Spleen (tissue), 11 donors: Measurements from ENCODE around the gene POLE4. TPM values are rescaled to one million over a fixed set of nuclear protein-coding genes. Genes with fewer than 3 reads are reported as not detected.

Source experiments
- DNase-seq: peaks from one replicate; pipeline ENCODE4 v3.0.0-alpha.2; 2020
- H3K27ac ChIP-seq, 8 donors: fragments of 200-600 bp; sonication (generic) in 7 of 8; 1 replicate in 4 of 8; 2 replicates in 4 of 8; pipeline versions ENCODE4 v1.5.0 to v1.8.0; 2016 to 2021; ENCODE audit warnings: inconsistent platforms in 4 of 8, mild to moderate bottlenecking in 4 of 8, moderate library complexity in 1 of 8
- H3K27me3 ChIP-seq, 7 donors: fragments of 200-600 bp; sonication (generic) in 6 of 7; replicated peaks in 1 of 7; 1 replicate in 4 of 7; 2 replicates in 3 of 7; pipeline versions ENCODE4 v1.5.0 to v1.8.0; 2016 to 2021; ENCODE audit warnings: inconsistent platforms in 3 of 7, mild to moderate bottlenecking in 1 of 7
- H3K36me3 ChIP-seq, 6 donors: fragments of 200-600 bp; sonication (generic) in 5 of 6; 1 replicate in 4 of 6; 2 replicates in 2 of 6; pipeline versions ENCODE4 v1.5.0 to v1.8.0; 2016 to 2021; ENCODE audit warnings: inconsistent platforms in 2 of 6
- H3K4me1 ChIP-seq, 6 donors: fragments of 200-600 bp; sonication (generic) in 5 of 6; 1 replicate in 3 of 6; 2 replicates in 3 of 6; pipeline versions ENCODE4 v1.5.0 to v1.8.0; 2016 to 2021; ENCODE audit warnings: inconsistent platforms in 3 of 6
- H3K4me3 ChIP-seq, 8 donors: fragments of 200-600 bp; sonication (generic) in 7 of 8; 1 replicate in 4 of 8; 2 replicates in 4 of 8; pipeline versions ENCODE4 v1.5.0 to v1.8.0; 2016 to 2021; ENCODE audit warnings: inconsistent platforms in 4 of 8, mild to moderate bottlenecking in 4 of 8, moderate library complexity in 2 of 8
- H3K9me3 ChIP-seq, 8 donors: fragments of 200-600 bp; sonication (generic) in 7 of 8; 1 replicate in 4 of 8; 2 replicates in 4 of 8; pipeline versions ENCODE4 v1.5.0 to v1.8.0; 2016 to 2021; ENCODE audit warnings: inconsistent platforms in 4 of 8
- POLR2A ChIP-seq, 3 donors: fragments of 450-650 bp; IDR thresholded peaks; one replicate each; pipeline ENCODE4 v1.5.1; 2017; ENCODE audit warnings: antibody characterized with exemption in 3 of 3, mild to moderate bottlenecking in 1 of 3
- POLR2AphosphoS5 ChIP-seq, 3 donors: sonication (generic); formaldehyde crosslinking; IDR thresholded peaks; one replicate each; pipeline ENCODE4 v1.5.1; 2017; ENCODE audit warnings: antibody characterized with exemption in 3 of 3
- WGBS, 5 donors: extraction: QIAGEN DNeasy Blood & Tissue Kit in 3 of 5; methylation state at CpG; one replicate each; pipeline versions ENCODE4 v1.1.5 to v1.1.7; 2013 to 2018; 5-methylcytosine and 5-hydroxymethylcytosine counted together
- intact Hi-C: fragments of 100-400 bp; cut with DNase I; formaldehyde crosslinking; loops from one replicate; pipeline ENCODE4 v1.15.0; 2023; ENCODE audit warnings: low total_unique reads
- polyA plus RNA-seq, 3 donors: library from polyadenylated mRNA; stranded (reverse); fragments of 200-250 nt; gene quantifications; one replicate each; pipeline ENCODE4 v1.2.1, GENCODE V29; 2013
- total RNA-seq, 7 donors: library from RNA; depleted of rRNA in 3 of 7; stranded (reverse); fragments of >200 nt in 3 of 7; fragmentation: NEBNext Ultra II Directional in 4 of 7; extraction: Animal tissue kit (Norgen Biotek cat#: 25700) in 4 of 7; gene quantifications; one replicate each; pipeline versions ENCODE4 v1.1.0 to v1.2.1, GENCODE V29; 2016 to 2021
- TF ChIP-seq, protein P1 (sequence below), 11 experiments: fragments of 200-600 bp in 7 of 11; fragments of 450-650 bp in 4 of 11; sonication (generic) in 4 of 11; IDR thresholded peaks in 8 of 11; conservative IDR thresholded peaks in 3 of 11; 1 replicate in 7 of 11; 2 replicates in 4 of 11; pipeline versions ENCODE4 v1.4.0 to v1.8.0; 2016 to 2021; ENCODE audit warnings: antibody characterized with exemption in 11 of 11, inconsistent platforms in 4 of 11, mild to moderate bottlenecking in 1 of 11
- donor health status: healthy with polysubstance abuse.
- donor health status: DM: no; HTN: no; CAD: no; lungs with moderate emphysema.
- donor health status: DM: no; HTN: no; CAD: no.
- donor health status: Bipolar disorder and iron deficiency.
- donor health status: healthy.
- donor health status: DM: no; HTN: no; CAD: no.
- donor health status: DM: yes; HTN: yes; CAD: no.

Gene POLE4
- total and polyA plus RNA-seq, 10 donors: 22.8 to 96.9 (median 46.4) TPM

GRCh38 chr2:74954500-74954874, 4.0 kb upstream of the POLE4 start:
- WGBS, 5 donors: 80 to 94% (median 88%) methylated on average over 4 of the region's 4 CpGs
- DNase-seq: no peak
- no peak overlapping the region for H3K27ac ChIP-seq
- TF ChIP-seq POLR2A (IDR thresholded peaks at IDR 0.05) (no peak), POLR2AphosphoS5 (IDR thresholded peaks at IDR 0.05) (no peak)
- TF ChIP-seq, protein P1, sequence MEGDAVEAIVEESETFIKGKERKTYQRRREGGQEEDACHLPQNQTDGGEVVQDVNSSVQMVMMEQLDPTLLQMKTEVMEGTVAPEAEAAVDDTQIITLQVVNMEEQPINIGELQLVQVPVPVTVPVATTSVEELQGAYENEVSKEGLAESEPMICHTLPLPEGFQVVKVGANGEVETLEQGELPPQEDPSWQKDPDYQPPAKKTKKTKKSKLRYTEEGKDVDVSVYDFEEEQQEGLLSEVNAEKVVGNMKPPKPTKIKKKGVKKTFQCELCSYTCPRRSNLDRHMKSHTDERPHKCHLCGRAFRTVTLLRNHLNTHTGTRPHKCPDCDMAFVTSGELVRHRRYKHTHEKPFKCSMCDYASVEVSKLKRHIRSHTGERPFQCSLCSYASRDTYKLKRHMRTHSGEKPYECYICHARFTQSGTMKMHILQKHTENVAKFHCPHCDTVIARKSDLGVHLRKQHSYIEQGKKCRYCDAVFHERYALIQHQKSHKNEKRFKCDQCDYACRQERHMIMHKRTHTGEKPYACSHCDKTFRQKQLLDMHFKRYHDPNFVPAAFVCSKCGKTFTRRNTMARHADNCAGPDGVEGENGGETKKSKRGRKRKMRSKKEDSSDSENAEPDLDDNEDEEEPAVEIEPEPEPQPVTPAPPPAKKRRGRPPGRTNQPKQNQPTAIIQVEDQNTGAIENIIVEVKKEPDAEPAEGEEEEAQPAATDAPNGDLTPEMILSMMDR (IDR thresholded peaks at IDR 0.05 in 8 of 11, conservative IDR thresholded peaks at IDR 0.05 in 3 of 11): no peak
- no peak overlapping the region for H3K4me3 ChIP-seq
- peaks cover 0 to 54% (median 20%) of the 10 kb centered on the region in 8 donors for H3K9me3 ChIP-seq
- peaks cover 0 to 7% (median 0%) of the 10 kb centered on the region in 6 donors for H3K36me3 ChIP-seq
- no peaks in the 10 kb centered on the region for H3K27me3 ChIP-seq
- H3K4me1 ChIP-seq: peaks cover 5 to 20% (median 16%) of the 10 kb centered on the region in 6 donors
- intact Hi-C loops: no loop called here

DNA sequence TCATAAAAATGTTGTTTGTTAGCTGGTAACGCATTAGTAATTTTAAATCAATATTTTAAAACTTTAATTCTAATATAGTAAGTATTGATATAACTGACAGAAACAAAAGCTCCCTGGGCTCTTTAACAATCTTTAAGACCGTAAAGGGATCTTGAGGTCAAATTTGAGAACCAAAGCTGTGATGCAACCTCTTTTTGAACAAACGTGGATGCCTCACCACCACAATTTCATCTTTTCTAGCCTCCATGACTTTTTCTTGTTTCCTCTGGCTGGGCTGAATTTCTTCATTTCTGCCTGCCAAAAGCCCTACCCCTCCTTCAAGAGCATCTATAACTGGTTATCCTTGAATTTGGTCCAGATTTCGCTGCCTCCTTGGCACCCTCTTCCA, 563 bp upstream of the POLE4 start:
- DNase-seq: no peak
- WGBS, 5 donors: 48 to 59% (median 51%) methylated on average over 4 of the region's 4 CpGs

GRCh38 chr2:74959106-74959751, 786 bp downstream of the POLE4 start:
- Histone ChIP-seq H3K27ac (peak overlapping the region; percentile 83 to 96 (median 93)), H3K4me3 (peak overlapping the region; percentile 30 to 82 (median 63)), H3K36me3 (peaks cover 0 to 38% (median 0%) of the 10 kb centered on the region in 6 donors), H3K27me3 (no peaks in the 10 kb centered on the region), H3K9me3 (peaks cover 0 to 7% (median 0%) of the 10 kb centered on the region in 8 donors), H3K4me1 (peaks cover 5 to 46% (median 25%) of the 10 kb centered on the region in 6 donors)
- intact Hi-C loops: no loop called here
- 77 to 90% (median 80%) methylated on average over 10 of the region's 10 CpGs for WGBS, 5 donors
- DNase-seq: peak; percentile 80
- TF ChIP-seq POLR2AphosphoS5 (IDR thresholded peaks at IDR 0.05): no peak
- no peak for TF ChIP-seq POLR2A (IDR thresholded peaks at IDR 0.05)
- TF ChIP-seq, protein P1 (IDR thresholded peaks at IDR 0.05 in 8 of 11, conservative IDR thresholded peaks at IDR 0.05 in 3 of 11): no peak

More for the DNA sequence above, 563 bp upstream of the POLE4 start:
- H3K36me3 ChIP-seq: peaks cover 0 to 30% (median under 1%) of the 10 kb centered on the region in 6 donors
- no peaks in the 10 kb centered on the region for H3K27me3 ChIP-seq
- H3K27ac ChIP-seq: peak overlapping the region; percentile 83 to 96 (median 93)
- H3K9me3 ChIP-seq: peaks cover 0 to 20% (median 6%) of the 10 kb centered on the region in 8 donors
- peaks cover 5 to 46% (median 25%) of the 10 kb centered on the region in 6 donors for H3K4me1 ChIP-seq
- TF ChIP-seq, protein P1 (IDR thresholded peaks at IDR 0.05 in 8 of 11, conservative IDR thresholded peaks at IDR 0.05 in 3 of 11): peak in 1 of 11 experiments; percentile 2
- TF ChIP-seq POLR2AphosphoS5 (IDR thresholded peaks at IDR 0.05): no peak
- H3K4me3 ChIP-seq: peak overlapping the region; percentile 30 to 82 (median 63)
- intact Hi-C loops: no loop called here

DNA sequence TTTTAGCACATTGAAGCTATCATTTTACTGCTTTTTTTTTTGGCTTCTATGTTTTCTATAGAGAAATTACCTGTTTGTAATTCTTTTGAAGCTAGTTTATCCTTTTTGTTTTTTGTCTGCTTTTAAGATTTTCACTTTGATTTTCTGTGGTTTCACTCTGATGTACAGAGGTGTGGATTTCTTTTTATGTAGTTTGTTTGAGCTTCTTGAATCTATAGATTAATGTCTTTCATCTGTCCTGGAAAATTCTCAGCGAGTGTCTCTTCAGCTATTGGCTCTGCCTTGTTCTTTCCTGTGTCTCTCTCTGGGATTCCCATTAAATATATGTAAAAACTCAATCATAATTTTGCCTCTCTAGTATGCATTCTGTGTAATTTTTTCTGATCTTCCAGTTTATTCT, 8.4 kb downstream of the POLE4 start:
- no peak overlapping the region for H3K27ac ChIP-seq
- no peak for DNase-seq
- TF ChIP-seq, protein P1 (IDR thresholded peaks at IDR 0.05 in 8 of 11, conservative IDR thresholded peaks at IDR 0.05 in 3 of 11): no peak
- TF ChIP-seq POLR2A (IDR thresholded peaks at IDR 0.05) (no peak), POLR2AphosphoS5 (IDR thresholded peaks at IDR 0.05) (no peak)
- peaks cover 0 to 57% (median 8%) of the 10 kb centered on the region in 6 donors for H3K36me3 ChIP-seq
- peaks cover 0 to 3% (median 0%) of the 10 kb centered on the region in 8 donors for H3K9me3 ChIP-seq
- 69 to 94% (median 83%) methylated on average over 1 of the region's 1 CpG for WGBS, 5 donors
- H3K4me3 ChIP-seq: no peak overlapping the region
- no peaks in the 10 kb centered on the region for H3K27me3 ChIP-seq
- intact Hi-C loops: no loop called here
- H3K4me1 ChIP-seq: peaks cover 0 to 17% (median 0%) of the 10 kb centered on the region in 6 donors
